GM10248 (cell line): Measurements from ENCODE around the gene FRAT2.

Source experiments
- CTCF ChIA-PET: fragments of 300-600 bp; sonication (Branson Sonifier 250); formaldehyde crosslinking; extraction: SDS; loops from one replicate; lab custom pipeline; 2021; ENCODE audit warnings: antibody characterized with exemption; lab: Yijun Ruan, JAX
- POLR2A ChIA-PET: fragments of 350-650 bp; sonication (Branson Sonifier 250); formaldehyde crosslinking; extraction: SDS; loops from one replicate; lab custom pipeline; 2020; ENCODE audit warnings: antibody characterized with exemption; lab: Yijun Ruan, JAX
- DNase-seq: peaks from one replicate; pipeline ENCODE4 v3.0.0; 2012; ENCODE audit errors: extremely low spot score
- TF ChIP-seq, protein P1 (sequence below): IDR thresholded peaks from 2 replicates; pipeline ENCODE4 v1.5.1; 2012; ENCODE audit warnings: mild to moderate bottlenecking, low read depth; ENCODE audit errors: extremely low read depth, missing control alignments, control extremely low read depth

FRAT2 gene

GRCh38 chr10:97312897-97313296 lies 21.6 kb downstream of the FRAT2 start:
- CTCF ChIA-PET: interaction anchor here (1.3 kb wide), 1 partner anchor 39 kb away, joined by 3 read pairs; no protein-coding TSS in a partner anchor
- no peak for DNase-seq
- POLR2A ChIA-PET: no interaction called here
- TF ChIP-seq, protein P1, sequence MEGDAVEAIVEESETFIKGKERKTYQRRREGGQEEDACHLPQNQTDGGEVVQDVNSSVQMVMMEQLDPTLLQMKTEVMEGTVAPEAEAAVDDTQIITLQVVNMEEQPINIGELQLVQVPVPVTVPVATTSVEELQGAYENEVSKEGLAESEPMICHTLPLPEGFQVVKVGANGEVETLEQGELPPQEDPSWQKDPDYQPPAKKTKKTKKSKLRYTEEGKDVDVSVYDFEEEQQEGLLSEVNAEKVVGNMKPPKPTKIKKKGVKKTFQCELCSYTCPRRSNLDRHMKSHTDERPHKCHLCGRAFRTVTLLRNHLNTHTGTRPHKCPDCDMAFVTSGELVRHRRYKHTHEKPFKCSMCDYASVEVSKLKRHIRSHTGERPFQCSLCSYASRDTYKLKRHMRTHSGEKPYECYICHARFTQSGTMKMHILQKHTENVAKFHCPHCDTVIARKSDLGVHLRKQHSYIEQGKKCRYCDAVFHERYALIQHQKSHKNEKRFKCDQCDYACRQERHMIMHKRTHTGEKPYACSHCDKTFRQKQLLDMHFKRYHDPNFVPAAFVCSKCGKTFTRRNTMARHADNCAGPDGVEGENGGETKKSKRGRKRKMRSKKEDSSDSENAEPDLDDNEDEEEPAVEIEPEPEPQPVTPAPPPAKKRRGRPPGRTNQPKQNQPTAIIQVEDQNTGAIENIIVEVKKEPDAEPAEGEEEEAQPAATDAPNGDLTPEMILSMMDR: no peak

GRCh38 chr10:97311111-97311626 lies 23.4 kb downstream of the FRAT2 start:
- DNase-seq: no peak
- TF ChIP-seq, protein P1: no peak
- ChIA-PET POLR2A (no interaction called here), CTCF (interaction anchor here (1.1 kb wide), 1 partner anchor 32 kb away, joined by 3 read pairs; no protein-coding TSS in a partner anchor)

DNA sequence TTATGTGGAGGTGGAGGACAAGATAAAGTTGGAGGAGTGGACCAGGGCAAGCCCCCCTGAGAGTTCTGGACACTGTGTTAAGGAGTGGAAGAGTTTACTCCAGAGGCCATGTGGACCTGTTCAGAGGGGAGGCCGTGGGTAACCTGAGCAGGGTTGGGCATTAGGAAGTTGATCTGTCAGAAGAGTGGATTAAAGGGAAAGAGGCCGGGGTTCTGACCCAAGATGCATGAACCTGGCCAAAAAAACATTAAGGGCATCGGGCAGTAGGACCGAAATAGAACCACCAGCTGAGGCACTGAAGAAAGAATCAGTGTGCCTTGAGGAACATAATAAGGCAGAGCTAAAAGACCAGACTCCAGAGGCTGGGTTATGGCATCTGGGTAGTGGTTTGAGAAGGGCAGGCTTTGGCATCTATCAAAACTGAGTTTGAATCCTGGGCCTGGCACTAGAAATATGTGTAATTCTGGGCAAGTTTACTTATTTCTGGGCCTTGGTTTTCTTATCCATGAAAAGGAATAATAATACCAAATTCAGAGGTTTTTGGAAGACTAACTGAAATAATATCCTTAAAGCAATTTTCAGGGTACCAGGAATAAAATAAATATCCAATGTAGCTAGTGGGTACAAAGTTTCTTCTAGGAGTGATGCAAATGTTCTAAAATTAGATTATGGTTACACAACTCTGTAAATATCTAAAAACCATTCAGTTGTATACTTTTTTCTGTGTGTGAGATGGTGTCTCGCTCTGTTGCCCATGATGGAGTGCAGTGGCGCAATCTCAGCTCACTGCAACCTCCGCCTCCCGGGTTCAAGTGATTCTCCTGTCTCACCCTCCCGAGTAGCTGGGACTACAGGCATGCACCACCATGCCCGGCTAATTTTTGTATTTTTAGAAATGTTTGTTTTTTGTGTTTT lies 26.4 kb downstream of the FRAT2 start:
- no peak for DNase-seq
- TF ChIP-seq, protein P1: no peak
- ChIA-PET POLR2A (no interaction called here), CTCF (interaction anchor here (1.1 kb wide), 2 partner anchors 14 to 29 kb away, joined by 3 read pairs; no protein-coding TSS in a partner anchor)

GRCh38 chr10:97307441-97307840 lies 27.1 kb downstream of the FRAT2 start:
- no peak for DNase-seq
- TF ChIP-seq, protein P1: no peak
- ChIA-PET POLR2A (no interaction called here), CTCF (interaction anchor here (1.1 kb wide), 2 partner anchors 13 to 29 kb away, joined by 3 read pairs; no protein-coding TSS in a partner anchor)

GRCh38 chr10:97302088-97302791 lies 32.3 kb downstream of the FRAT2 start:
- TF ChIP-seq, protein P1: no peak
- CTCF ChIA-PET: interaction anchor here (1.6 kb wide), 1 partner anchor 10 kb away, joined by 3 read pairs; the partner anchor contains the start of gene ARHGAP19
- POLR2A ChIA-PET: interaction anchor here (0.5 kb wide), 1 partner anchor 40 kb away, joined by 4 read pairs; no protein-coding TSS in a partner anchor
- no peak for DNase-seq

- ChIA-PET POLR2A (no interaction called here), CTCF (interaction anchor here (1.6 kb wide), 1 partner anchor 9 kb away, joined by 3 read pairs; the partner anchor contains the start of gene ARHGAP19)
- TF ChIP-seq, protein P1: no peak
- DNase-seq: no peak
Measured at GRCh38 chr10:97300980-97301379, 33.5 kb downstream of the FRAT2 start.
